Bronchus fibroblast of lung (primary cell): Measurements from ENCODE around the gene PPP6R2. TPM values are rescaled to one million over a fixed set of nuclear protein-coding genes. Genes with fewer than 3 reads are reported as not detected.

Experiments
- total RNA-seq: library from RNA; depleted of rRNA; stranded (reverse); fragments of >200 nt; gene quantifications from 2 replicates; pipeline ENCODE4 v1.2.3, GENCODE V29; 2015

Gene PPP6R2, protein sequence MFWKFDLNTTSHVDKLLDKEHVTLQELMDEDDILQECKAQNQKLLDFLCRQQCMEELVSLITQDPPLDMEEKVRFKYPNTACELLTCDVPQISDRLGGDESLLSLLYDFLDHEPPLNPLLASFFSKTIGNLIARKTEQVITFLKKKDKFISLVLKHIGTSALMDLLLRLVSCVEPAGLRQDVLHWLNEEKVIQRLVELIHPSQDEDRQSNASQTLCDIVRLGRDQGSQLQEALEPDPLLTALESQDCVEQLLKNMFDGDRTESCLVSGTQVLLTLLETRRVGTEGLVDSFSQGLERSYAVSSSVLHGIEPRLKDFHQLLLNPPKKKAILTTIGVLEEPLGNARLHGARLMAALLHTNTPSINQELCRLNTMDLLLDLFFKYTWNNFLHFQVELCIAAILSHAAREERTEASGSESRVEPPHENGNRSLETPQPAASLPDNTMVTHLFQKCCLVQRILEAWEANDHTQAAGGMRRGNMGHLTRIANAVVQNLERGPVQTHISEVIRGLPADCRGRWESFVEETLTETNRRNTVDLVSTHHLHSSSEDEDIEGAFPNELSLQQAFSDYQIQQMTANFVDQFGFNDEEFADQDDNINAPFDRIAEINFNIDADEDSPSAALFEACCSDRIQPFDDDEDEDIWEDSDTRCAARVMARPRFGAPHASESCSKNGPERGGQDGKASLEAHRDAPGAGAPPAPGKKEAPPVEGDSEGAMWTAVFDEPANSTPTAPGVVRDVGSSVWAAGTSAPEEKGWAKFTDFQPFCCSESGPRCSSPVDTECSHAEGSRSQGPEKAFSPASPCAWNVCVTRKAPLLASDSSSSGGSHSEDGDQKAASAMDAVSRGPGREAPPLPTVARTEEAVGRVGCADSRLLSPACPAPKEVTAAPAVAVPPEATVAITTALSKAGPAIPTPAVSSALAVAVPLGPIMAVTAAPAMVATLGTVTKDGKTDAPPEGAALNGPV
- 38.1 and 40.5 TPM in 2 replicates for total RNA-seq

DNA sequence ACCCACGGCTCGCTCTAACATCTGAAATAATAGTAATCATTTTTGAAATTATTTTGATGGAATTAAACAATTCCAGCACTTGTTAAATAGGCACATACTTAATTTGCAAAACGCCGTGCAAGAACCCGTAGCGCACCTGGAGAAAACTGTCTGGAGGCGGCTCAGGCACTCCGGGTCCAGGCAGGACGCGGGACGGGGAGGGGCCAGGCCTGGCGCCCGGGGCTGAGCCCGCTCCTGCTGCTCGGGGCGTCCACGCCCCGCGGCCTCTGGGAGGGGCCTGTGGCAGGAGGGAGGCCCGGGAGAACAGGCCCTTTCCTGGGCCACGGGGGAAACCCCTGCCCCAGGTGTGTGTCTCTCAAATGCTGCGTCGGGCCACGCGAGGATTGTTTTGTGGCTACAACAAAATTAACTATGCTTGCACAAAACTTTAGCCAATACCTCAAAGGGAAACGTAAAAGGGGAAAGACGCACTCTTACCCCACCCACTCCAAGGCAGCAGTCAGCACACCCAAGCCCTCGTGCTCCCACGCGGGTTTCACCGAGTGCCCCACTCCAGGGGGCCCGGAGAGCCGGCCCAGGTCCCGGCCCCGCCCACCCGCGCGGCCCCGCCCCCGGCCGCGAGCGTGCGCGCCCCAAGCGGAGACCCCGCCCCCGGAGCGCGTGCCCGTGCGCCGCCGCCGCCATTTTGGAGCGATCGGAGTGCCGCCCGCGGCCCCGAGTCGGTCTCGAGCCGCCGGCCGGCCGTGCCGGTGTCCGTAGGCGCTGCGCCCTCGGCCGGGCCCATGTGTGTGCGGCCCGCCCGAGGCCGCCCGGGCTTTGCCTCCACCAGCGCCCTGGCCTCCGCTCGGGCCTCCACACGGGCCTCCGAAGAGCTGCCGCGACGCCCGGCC lies at the start of gene PPP6R2:
Gene PPP6R2 (plus strand): TSS at position 677 of the 890 bp plus-strand sequence. CDS start 50,582 bp downstream, outside the sequence.

DNA sequence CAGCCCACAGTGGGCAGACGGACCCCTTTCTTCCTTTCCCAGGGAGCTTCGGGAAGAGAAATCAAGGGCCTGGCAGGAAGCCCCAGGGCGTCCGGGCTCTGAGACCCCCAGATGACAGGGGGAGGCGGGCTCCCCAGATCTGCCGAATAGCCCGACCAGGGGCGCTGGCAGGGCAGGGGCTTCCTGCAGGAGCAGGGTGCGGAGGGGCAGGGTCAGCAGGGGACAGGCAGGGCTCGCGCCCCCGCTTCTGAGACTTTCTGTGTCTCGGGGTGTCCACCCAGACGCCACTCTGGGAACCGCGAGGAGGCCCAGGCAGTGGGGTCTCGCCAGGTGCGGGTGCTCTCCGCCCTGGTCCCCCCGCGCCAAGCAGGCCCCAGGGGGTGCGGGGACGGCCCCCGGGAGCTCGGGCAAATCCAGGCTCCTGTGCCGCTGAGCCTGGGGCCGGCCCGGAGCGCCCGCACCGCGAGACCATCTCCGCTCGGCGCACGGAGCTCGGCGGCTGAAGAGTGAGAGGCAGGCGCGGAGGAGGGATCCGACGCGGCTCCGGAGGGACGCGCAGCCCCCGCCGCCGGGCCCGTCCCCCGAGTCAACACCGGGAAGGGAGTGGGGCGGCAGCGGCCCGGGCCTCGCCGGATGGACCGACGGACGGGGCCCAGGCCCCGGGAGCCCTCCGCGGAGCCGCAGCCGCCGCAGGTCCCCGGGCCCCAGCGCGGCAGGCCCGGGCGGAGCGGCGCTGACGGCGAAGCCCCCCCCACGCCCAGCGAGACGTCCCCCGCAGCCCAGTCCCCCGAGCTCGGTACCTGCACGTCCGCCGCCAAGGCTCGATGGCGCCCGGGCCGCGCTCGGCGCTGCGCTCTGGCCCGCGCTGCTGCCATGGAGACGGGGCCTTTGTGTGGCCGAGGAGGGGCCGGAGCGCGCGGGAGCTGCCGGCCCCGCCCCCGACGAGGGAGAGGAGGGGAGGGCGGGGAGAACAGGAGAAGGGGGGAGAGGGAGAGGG lies 36.1 kb upstream of the PPP6R2 start, which contains the start of gene PLXNB2:
Gene PLXNB2 (minus strand): TSS at position 894 of the 997 bp plus-strand sequence. CDS start 17,062 bp downstream, outside the sequence.

DNA sequence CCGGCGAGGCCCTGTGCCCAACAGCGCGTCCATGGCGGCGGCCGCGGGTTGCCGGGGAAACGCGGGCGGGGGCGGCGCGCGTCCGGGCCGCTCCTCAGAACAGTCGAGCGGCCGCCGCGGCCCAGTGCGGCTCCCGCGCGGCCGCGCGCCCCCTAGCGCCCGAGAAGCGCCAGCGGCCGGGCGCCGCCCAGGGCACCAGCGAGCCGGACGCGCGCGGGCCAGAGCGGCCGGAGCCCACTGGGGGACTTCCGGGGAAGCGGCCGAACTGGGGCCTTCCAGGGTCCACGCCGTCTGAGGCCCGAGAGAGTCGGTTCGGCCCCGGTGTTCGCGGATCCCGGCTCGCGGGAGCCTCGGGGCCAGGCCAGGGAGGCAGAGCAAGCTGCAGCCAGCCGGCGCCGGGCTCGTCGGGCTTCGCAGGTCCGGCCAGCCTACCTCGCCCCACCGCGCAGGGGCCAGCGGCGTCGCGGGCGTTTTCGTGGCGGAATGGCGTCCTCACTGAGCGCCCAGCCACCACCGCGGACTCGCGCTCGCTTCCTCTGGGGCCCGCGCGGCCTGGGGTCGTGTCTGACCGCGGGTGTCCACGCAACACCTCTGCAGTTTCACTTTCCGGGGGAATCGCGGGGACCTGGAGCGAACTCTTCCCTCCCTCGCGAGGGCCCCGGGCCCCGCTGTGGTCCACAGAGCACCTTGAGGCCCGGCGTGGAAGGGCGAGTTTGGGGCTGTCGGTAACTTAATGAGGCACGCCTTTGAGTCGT lies 16.0 kb upstream of the PPP6R2 start, which contains the start of gene DENND6B:
Gene DENND6B (minus strand): TSS at position 57 of the 755 bp plus-strand sequence. CDS start 24 bp downstream, at position 33.

DNA sequence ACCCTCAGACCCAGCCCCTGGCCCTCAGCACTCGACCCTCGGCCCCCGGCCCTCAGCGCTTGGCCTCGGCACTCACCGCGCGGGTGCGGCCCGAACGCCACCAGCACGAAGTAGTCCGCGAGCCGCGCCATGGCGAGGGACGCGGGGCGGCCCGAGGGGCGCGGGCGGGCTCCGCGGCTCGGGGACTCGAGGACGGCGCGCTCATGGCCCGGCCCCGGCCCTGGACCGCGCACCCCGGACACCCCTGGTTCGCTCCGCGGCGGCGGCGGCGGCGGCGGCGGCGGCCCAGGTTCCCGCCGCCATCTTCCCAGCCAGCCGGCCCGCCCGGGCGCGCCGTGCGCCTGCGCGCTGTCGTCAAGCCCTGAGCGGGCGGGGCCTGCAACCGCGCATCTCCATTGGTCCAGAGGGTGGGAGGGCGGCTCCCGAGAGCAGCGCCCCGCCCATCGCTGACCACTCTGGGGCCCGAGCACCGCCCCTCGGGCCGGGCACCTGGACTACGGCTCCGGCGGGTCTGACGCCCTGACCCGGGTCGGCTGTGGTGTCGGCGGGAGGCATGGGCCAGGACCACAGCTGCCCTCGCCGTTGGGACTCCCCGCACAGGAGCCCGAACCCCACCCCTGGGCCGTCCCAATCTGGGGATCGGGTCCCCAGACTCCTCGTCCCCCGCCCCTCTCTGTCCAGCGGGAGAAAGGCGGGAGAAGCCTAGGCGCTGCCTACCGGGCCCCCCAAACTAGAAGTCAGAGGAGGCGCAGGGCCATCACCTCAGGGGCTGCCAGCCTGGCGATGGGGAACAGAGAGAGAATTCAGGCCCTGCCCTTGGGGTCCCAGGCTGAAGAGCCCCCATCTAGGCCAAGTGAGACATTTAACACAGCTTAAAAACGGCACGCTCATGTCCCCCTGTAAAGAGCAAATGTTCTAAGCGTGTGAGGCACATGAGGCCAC lies 131.9 kb downstream of the PPP6R2 start, which contains the start of gene SBF1:
Gene SBF1 (minus strand): TSS at position 326 of the 942 bp plus-strand sequence. CDS start 195 bp downstream, at position 131.

DNA sequence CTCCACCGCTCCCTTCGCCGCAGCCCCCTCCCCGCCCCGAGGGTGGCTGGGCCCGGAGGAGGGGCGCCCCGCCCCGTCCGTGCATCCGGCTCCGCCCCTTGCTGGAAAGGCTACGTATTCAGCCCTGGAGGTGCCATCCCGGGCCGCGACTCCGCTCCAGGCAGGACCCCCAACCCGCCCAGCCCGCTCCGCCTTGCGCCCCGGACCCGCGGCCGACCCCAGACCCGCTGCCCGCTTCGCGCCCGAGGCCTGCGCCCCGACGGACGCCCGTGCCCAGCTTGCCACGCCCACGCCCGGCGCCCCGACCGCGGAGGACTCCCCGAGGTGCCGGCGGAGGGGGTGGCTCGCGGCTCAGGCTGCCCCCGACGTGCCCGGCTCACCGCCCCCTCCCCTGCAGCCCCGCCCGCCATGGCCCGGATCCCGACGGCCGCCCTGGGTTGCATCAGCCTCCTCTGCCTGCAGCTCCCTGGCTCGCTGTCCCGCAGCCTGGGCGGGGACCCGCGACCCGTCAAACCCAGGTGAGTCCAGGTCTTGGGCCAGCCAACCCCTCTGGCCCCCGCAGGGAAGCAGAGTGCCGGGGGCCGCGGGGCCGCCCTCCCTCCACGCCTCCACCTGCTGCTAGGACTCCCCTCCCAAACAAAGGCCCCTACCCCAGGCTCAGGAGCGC lies 138.4 kb downstream of the PPP6R2 start, which contains the start of gene ADM2:
Gene ADM2 (plus strand): TSS at position 104 of the 667 bp plus-strand sequence. CDS start 305 bp downstream, at position 409.

DNA sequence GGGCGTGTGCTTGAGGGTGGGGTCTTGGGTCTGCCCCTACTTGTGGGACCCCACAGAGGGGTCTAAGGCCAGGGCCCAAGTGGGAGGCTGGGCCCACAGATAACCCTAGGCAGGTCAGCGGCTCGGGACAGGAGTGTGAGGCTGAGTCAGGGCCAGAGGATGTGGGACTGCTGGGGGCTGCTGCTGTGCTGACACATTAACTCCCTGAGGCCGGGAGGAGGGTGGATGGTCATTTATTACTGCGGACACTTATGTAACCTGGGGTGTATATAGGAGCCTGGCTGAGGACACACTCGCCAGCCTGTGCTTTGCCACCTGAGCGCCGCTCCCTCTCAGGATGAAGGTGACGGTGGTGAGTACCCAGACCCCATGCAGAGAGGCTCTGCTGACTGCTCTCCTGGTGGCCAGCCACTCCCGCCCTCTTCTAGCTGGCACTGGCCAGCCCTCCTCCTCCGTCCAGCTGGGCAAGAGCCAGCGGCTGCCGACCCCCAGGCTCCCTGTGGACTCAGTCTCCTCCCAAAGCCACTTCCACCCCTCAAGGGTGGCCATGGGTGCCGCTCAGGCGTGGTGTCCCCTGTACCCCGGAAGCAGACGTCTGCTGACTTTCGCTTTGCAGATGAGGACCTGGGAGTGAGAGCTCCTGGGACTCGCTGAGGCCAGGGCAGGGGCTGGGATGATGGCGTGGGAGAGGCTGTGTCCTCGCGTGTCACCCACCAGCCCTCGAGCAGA lies 143.6 kb downstream of the PPP6R2 start, which contains the start of gene MIOX:
Gene MIOX (plus strand): TSS at position 299 of the 729 bp plus-strand sequence. CDS start 39 bp downstream, at position 338.

Other genes with a start within 250 kb of the PPP6R2 start
- 0.17 and 0.45 TPM in 2 replicates for gene PANX2, start 172.6 kb upstream of the PPP6R2 start, total RNA-seq
- gene TRABD, start 157.4 kb upstream of the PPP6R2 start, total RNA-seq = 35.8 and 37.5 TPM in 2 replicates
- gene SELENOO, start 142.3 kb upstream of the PPP6R2 start, total RNA-seq = 22.7 and 24.9 TPM in 2 replicates
- gene TUBGCP6, start 98.3 kb upstream of the PPP6R2 start, total RNA-seq = 18.1 and 22.0 TPM in 2 replicates
- 12.8 and 18.5 TPM in 2 replicates for gene HDAC10, start 92.1 kb upstream of the PPP6R2 start, total RNA-seq
- 32.1 and 32.3 TPM in 2 replicates for gene MAPK12, start 81.6 kb upstream of the PPP6R2 start, total RNA-seq
- gene MAPK11, start 72.9 kb upstream of the PPP6R2 start, total RNA-seq = 4.4 and 5.5 TPM in 2 replicates
- gene PLXNB2, start 35.7 kb upstream of the PPP6R2 start, total RNA-seq = 100 and 107 TPM in 2 replicates
- gene DENND6B, start 16.3 kb upstream of the PPP6R2 start, total RNA-seq = 1.2 and 1.3 TPM in 2 replicates
- gene SBF1, start 131.7 kb downstream of the PPP6R2 start, total RNA-seq = 52.0 and 54.1 TPM in 2 replicates
- 4.7 and 4.8 TPM in 2 replicates for gene ADM2, start 138.2 kb downstream of the PPP6R2 start, total RNA-seq
- gene MIOX, start 143.5 kb downstream of the PPP6R2 start, total RNA-seq = 0.17 TPM in 1 of 2 replicates, not detected in the other
- 86.4 and 92.3 TPM in 2 replicates for gene LMF2, start 164.4 kb downstream of the PPP6R2 start, total RNA-seq
- 71.5 and 77.0 TPM in 2 replicates for gene NCAPH2, start 164.9 kb downstream of the PPP6R2 start, total RNA-seq
- gene SCO2, start 182.3 kb downstream of the PPP6R2 start, total RNA-seq = 0.30 and 1.8 TPM in 2 replicates
- gene TYMP, start 186.7 kb downstream of the PPP6R2 start, total RNA-seq = 16.9 and 19.0 TPM in 2 replicates
- gene KLHDC7B, start 202.6 kb downstream of the PPP6R2 start, total RNA-seq = 0.17 TPM in 1 of 2 replicates, not detected in the other
- not detected in 2 replicates for gene SYCE3, start 219.6 kb downstream of the PPP6R2 start, total RNA-seq
- gene CPT1B, start 235.1 kb downstream of the PPP6R2 start, total RNA-seq = 0.17 and 1.0 TPM in 2 replicates
- gene CHKB, start 239.5 kb downstream of the PPP6R2 start, total RNA-seq = 31.8 and 37.3 TPM in 2 replicates